DMS114 treated with DMSO at 0.1 percent for 48 hours (cell line): Measurements from ENCODE around the gene KLK6.
A peak's percentile ranks its signal among the peaks of the same experiment; 100 is the strongest.

Source experiments
- DNase-seq: peaks from one replicate; lab custom pipeline; 2025; ENCODE audit not compliant: unreplicated experiment; lab: John Stamatoyannopoulos, UW

KLK6 gene

GRCh38 chr19:50969413-50969760, at the start of gene KLK6:
KLK6 (minus strand) TSS chr19:50969591; CDS start chr19:50968104, 1,487 bp downstream.
- DNase-seq: no peak

GRCh38 chr19:51018745-51019543, 49.6 kb upstream of the KLK6 start:
- DNase-seq: no peak

GRCh38 chr19:51016798-51017683, 47.6 kb upstream of the KLK6 start:
- peak; percentile 56 for DNase-seq

GRCh38 chr19:51015691-51016267, 46.4 kb upstream of the KLK6 start:
- no peak for DNase-seq

GRCh38 chr19:51014242-51014641, 44.9 kb upstream of the KLK6 start:
- no peak for DNase-seq

- no peak for DNase-seq
Measured at GRCh38 chr19:51012661-51013190, 43.3 kb upstream of the KLK6 start.

- no peak for DNase-seq
Measured at GRCh38 chr19:51010066-51010795, 40.8 kb upstream of the KLK6 start.

- no peak for DNase-seq
Measured at GRCh38 chr19:51009061-51009891, 39.9 kb upstream of the KLK6 start.

GRCh38 chr19:51007488-51007887, 38.1 kb upstream of the KLK6 start:
- DNase-seq: no peak

GRCh38 chr19:51006406-51006805, 37.0 kb upstream of the KLK6 start:
- DNase-seq: no peak

GRCh38 chr19:51005248-51005647, 35.9 kb upstream of the KLK6 start:
- no peak for DNase-seq

GRCh38 chr19:51003316-51003715, 33.9 kb upstream of the KLK6 start:
- no peak for DNase-seq

GRCh38 chr19:51002542-51003311, 33.3 kb upstream of the KLK6 start:
- peak; percentile 65 for DNase-seq

GRCh38 chr19:51002089-51002532, 32.7 kb upstream of the KLK6 start:
- DNase-seq: no peak

- no peak for DNase-seq
Measured at GRCh38 chr19:51001515-51001914, 32.1 kb upstream of the KLK6 start, which contains the start of gene KLK8. KLK8 (minus strand) TSS chr19:51001604; CDS start chr19:51001167, 437 bp downstream.

GRCh38 chr19:51000981-51001380, 31.6 kb upstream of the KLK6 start:
- DNase-seq: no peak

GRCh38 chr19:51000426-51000825, 31.0 kb upstream of the KLK6 start:
- DNase-seq: no peak

GRCh38 chr19:50998686-50999085, 29.3 kb upstream of the KLK6 start:
- no peak for DNase-seq

- no peak for DNase-seq
Measured at GRCh38 chr19:50998061-50998460, 28.7 kb upstream of the KLK6 start.
